DMS153 treated with DMSO at 0.1 percent for 48 hours (cell line): Measurements from ENCODE around the gene RPS6KL1.

Source experiments
- DNase-seq: peaks from one replicate; lab custom pipeline; 2025; ENCODE audit not compliant: unreplicated experiment; lab: John Stamatoyannopoulos, UW

The RPS6KL1 gene, protein sequence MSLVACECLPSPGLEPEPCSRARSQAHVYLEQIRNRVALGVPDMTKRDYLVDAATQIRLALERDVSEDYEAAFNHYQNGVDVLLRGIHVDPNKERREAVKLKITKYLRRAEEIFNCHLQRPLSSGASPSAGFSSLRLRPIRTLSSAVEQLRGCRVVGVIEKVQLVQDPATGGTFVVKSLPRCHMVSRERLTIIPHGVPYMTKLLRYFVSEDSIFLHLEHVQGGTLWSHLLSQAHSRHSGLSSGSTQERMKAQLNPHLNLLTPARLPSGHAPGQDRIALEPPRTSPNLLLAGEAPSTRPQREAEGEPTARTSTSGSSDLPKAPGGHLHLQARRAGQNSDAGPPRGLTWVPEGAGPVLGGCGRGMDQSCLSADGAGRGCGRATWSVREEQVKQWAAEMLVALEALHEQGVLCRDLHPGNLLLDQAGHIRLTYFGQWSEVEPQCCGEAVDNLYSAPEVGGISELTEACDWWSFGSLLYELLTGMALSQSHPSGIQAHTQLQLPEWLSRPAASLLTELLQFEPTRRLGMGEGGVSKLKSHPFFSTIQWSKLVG

DNA sequence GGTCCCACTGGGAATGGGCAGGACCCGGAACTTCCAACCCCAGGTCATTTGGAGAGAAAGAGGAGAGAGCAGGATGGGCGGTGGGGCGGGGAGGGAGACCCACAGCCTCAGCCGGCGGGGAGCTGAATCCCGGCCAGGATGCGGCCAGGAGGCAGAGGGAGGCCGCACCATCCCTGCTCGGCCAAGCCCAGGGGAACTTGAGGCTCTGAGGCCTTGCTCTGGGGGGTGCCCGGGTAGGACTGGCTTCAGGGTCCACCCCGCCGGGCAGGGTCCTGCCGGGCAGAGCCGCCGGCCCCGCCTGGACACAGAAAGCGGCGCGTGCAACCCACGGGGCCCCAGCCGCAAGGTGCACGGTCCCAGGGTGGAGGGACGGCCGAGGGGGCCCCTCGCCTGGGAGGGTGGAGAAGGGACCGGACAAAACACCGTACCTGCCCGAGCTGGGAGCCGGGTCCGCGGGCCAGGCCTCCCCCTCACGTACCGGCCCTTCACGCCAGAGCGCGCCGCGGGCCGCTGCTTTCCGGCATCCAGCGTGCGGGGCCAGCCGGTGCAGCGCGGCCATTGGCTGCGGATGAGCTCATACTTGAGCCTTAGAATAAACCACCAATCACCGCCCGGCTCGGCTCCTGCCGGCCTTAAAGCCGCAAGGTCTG lies at the start of gene RPS6KL1:
Gene RPS6KL1 (minus strand): TSS at position 509 of the 650 bp plus-strand sequence. CDS start 1,719 bp downstream, outside the sequence.
- DNase-seq: peak; percentile 43

DNA sequence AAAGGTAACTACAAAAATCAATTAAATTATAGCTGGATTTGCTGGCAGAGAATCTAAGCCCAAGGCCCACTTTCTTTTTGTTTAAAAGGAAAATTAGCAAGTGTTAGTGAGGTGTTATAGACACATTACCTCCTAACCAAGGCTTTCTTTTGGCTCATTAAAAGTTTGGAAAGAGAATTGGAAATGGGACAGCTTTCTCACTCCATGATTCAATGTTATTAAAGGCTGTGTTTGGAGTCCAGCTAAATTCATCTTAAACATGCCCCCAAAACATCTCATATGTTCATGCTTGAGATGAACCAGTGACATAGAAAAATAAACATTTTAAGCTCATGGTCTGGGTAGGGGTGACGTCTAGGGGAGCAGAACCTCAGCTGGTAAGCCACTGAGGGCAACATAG lies 45.8 kb upstream of the RPS6KL1 start:
- DNase-seq: no peak

DNA sequence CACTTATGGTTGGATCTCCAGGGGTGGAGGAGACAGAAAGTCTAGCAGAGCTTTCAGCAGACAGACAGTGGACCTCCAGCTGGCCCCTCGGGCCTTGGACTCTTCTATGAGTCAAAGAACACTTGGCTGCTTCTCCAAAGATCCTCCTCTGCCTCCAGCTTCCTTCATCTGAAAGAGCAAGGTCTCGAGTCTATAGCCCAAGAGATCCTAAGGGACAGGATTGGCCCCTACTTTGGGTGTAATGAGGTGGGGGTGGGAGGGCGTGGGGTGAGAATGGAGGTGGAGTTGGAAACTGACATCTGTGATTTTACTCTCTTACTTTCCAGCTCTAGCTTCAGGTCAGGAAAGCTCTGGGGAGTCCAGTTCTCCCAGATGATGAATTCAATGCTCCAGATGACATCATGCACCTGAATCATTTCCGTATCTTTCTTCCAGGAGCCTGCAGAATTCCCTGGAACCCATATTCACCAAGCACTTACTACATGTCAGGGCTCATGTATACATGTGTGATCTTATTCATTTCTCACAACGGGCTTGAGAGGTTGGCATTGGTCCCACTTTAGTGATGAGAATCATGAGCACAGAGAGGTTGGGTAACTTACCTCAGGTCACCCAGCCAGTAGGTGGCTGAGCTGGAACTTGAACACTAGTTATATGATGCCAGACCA lies 42.6 kb upstream of the RPS6KL1 start:
- DNase-seq: no peak

DNA sequence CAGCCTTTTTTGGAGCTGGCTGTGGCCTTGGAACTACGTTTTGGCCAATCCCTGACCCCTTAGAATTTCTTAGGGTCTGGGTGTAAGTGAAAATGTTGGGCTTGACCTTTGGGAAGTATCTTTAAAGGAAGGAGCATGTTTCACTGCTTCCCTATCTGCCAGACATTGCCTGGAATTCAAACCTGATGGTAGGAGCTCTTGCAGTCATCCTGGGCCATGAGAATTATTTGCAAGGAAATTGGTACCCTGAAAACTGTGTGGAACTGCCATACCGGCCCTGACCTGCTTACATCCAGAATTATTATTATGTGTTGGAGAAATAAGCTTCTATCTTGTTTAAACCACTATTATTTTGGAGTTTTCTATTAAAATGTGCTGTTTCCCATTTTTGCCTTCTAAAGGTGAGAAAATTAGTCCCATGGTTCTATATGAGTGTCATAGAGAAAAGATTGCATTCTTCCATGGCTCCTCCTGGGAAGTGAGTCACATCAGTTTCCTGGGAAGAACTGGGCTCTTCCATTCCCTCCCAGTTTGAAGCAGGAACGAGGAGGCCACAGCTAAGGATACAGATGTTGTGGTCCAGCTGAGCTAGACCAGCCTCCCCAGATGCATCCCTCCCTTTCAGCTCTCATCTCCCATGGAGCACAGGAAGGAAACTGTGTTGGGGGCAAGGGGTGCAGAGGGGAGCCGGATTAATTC lies 41.9 kb upstream of the RPS6KL1 start:
- no peak for DNase-seq

DNA sequence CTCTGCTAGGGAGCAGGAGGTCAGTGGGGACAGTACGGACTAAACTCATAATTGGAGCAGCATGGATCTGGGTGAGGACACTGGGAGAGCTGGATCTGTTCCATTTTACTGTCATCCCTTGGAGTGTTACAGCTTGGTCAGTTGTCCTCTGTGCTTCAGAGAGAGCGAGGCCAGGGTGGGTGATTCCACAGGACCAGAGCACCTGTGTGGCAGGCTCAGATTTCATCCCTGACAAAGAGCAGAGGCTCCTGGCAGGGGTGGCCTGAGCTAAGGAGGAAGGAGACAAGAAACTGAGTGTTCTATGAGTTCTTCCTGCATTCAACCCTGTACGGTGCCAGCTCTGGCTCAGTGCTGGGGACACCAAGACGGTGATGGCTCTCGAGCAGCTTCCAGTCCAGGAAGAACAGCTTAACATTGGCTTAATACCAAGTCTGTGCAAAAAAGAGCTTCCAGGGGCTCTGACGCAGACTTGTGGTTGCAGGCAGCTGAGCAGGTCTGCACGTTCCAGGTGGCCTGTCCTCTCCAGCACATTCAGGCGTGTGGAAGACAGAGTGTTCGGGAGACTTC lies 40.7 kb upstream of the RPS6KL1 start:
- no peak for DNase-seq

DNA sequence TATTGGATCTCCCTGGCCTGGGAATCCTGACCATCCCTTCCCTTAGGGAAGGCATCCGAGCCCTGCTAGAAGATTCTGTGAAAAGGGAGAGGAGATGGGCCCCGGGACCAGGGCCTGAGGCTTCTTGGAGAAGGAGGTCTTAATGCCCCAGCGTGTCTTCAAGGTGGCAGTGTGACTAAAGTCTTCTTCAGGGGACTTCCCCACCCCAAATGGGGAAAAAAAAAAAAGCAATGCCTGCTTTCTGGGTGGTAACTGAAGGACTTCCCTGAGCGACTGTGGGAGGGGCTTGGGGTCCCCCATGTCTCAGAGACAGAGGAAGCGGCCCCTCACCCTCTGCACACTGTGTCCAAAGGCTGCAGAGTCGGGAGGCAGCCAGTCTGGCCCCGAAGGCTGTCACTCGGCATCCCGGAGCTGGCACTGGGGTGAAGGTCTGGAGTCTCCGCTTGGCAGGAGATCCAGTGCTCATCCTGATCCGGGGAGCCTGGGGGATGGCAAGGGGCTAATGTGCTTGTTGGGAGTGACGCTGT lies 40.2 kb upstream of the RPS6KL1 start:
- no peak for DNase-seq

DNA sequence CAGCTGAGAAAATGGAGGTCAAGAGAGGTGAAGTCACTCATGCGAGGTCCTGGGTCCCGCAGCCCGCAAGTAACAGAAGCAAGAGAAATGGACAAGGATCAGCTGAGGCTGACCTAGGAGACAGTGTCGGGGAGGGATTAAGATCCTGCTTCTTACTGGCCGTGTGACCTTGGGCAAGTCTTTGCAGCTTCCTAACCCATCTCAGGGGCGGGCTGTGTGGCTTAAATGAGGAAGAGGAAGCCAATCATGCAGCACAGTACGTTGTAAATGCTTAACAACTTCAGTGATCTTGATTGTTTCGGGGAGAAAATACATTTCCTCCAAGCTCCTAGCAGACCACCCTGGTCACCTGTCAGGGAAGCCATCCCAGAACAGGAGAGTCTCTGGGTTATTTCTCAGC lies 39.4 kb upstream of the RPS6KL1 start:
- no peak for DNase-seq

DNA sequence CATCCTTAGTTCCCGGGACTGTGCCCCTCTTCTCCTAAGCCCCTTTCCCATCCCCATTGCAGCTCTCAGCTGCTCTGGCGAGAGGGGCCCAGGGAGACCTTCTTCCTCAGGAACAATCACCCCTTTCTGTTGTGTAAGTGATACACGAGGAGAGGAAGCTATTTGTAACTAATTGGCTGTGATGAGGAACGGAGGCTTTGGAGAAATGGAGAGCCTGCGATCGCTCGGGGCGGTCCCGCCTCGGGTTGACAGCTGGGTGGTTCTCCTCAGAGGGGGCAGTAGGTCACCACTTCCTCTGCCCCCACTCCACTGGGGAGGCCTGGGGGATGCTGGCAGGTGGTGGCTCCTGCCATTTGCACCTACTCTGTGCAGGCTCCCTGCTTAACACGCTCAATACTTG lies 39.0 kb upstream of the RPS6KL1 start:
- no peak for DNase-seq

DNA sequence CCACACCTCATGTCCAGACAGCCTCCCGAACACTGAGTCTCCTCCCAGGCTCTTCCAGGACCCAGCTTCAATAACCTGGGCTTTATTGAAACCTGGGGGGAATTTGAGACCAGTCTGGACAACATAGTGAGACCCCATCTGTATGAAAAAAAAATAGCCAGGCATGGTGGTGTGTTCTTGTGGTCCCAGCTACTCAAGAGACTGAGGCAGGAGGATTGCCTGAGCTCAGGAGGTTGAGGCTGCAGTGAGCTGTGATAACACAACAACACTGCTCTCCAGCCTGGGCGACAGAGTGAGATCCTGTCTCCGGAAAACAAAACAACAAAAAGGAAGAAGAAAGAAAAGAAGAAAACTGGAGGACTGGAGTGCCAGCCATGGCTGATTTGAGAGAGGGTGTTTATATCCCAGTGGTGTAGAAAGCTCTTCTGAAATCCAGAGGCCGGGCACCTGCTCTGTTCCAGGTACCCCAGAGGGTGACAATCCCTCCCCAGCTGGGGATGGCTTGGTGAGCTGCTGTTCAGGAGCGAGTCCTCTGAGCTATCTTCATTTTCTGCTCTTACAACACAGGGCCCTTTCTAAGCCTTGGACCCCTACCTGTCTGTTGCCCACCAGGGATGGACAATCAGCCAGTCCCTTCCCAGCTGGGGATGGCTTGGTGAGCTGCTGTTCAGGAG lies 38.3 kb upstream of the RPS6KL1 start:
- DNase-seq: no peak

DNA sequence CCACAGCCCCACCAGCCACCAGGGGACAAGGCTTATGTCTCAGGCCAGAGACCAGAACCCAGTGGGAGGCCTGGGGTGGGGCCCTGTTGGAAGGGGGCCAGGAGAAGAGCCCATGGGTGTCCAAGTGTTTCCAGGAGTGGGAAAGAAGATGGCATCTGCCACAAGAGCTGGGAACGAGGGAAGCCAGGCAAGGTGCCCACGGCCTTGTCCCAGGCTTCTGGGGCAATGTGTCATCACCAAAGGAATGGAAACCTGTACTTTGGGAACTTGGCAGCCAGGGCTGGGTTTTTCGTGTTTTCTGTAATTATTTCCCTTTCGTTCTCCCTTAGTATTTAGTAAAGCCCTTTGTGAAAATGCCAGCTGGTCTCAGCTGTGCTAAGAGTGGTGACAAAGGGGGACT lies 37.7 kb upstream of the RPS6KL1 start:
- DNase-seq: no peak

DNA sequence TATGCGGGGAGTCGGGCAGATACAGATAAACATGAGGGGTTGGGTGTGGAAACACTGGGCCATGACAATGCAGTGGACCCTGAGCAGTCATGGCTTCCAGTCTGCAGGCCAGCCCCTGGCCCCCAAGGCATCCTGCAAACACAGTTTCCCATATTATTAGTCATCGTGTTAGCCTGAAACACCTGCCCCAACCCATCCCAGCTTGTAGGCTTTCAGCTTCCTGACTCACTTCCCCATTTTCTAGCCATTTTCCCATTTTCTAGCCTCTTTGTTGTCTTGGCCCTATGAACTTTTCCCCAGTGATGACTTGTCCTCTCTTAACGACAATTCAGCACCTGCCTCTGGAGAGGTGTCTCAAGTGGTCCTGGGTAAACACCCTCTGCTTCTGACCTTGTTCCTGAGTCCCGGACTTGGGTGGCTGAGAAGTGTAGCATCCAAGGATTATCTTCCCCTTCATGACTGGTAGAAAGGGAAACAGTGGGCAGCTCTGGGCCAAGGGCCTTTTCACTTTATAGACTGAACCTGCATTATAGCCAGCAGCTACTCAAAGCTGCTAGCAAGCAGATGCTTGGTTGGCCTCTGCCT lies 36.6 kb upstream of the RPS6KL1 start:
- no peak for DNase-seq

DNA sequence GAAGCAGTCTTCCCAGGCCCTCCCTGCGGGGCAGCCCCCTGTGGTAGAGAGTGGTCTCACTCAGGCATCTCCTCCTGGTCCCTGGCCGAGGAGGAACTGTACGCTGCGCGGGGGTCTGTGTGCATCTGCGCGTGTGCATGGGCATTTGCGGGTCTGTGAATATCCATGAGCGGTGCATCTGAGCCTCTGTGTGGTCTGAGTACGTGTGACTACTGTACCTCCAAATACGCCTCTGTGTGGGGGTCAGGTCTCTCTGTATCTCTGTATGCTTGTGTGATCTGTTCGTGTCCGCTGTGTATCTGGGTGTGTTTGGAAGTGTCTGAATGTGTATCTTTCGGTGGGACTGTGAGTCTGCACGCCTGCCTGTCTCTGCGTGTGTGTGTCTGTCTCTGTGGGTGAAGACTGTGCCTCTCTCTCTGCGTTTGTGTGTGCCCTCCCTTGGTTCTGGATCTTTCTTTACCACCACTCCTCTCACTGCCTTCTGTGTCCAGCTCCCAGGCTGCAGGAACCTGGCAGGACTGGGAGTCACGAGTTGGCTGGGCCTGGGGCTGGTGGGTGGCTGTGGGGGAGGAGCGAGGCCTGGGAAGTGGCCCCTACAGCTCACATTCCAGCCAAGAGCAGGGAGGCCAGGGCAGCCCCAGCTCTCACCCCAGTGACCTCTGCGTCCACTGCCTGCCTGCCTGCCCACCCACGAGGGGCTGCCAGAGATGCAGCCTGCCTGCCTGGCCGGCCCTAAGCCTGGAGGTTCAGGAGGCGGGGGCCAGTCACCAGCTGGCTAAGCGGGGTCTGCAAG lies 33.4 kb upstream of the RPS6KL1 start:
- DNase-seq: no peak

DNA sequence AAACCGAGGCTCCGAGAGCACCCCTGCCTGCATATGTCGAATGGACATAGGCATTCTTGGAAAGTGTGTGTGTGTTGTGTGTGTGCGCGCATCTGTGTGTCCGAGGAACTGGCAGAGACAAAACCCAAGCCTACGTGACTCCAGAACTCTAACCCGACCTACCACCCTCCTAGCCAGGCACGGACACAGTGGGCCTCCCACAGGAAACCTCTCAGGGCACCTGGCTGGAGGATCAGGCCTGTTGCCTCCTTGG lies 32.9 kb upstream of the RPS6KL1 start:
- DNase-seq: no peak

DNA sequence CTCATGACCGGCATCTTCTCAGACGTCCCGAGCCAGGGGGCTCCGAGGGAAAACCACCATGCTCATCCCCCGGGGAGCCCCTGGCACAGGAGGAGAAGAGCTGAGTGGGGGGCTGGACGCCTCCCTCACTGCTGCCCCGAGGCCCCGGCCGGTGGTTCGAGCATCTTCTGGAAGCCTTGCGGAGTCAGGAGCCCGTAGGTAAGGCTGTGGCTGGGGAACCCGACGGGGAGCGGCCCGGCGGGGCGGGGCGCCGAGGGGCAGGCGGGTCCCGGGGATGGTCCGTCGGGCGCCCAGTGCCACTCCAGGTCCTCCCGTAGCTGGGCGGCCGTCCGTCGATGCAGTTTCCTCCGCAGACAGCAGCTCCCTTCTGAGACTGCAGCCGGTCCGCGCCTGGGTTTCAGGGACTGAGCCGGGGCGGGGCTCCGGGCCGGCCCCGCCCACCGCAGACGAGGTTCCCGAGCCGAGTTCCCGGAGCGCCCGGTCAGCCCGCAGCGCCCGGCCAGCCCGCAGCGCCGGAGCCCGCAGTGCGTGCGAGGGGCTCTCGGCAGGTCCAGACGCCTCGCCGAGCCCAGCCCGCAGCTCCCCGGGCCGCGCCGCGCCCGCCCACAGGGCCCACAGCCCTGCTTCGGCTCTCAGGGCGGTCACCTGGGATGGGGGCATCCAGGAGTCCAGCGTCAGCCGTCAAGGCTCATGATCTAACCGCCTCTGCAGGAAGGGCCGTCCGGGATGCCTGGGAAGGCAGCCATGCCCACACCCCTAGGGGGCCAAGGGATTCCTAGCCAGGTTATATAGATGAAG lies 32.4 kb upstream of the RPS6KL1 start, which contains the start of gene PGF:
Gene PGF (minus strand): TSS at position 369 of the 798 bp plus-strand sequence. CDS start 355 bp downstream, at position 14.
- no peak for DNase-seq

DNA sequence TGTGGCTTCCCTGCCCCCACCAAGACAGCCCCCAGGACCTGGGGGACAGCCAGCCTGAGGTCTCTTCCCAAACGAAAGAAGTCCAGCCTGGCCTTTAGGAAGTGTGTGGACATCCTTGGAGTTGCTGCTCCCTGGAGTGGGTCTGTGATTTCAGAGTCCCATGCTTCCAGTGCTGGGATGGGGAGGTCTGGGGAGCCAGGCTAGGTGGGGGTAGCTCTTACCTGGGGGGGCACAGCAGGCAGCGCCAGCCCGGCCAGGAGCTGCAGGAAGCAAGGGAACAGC lies 31.8 kb upstream of the RPS6KL1 start:
- DNase-seq: no peak

DNA sequence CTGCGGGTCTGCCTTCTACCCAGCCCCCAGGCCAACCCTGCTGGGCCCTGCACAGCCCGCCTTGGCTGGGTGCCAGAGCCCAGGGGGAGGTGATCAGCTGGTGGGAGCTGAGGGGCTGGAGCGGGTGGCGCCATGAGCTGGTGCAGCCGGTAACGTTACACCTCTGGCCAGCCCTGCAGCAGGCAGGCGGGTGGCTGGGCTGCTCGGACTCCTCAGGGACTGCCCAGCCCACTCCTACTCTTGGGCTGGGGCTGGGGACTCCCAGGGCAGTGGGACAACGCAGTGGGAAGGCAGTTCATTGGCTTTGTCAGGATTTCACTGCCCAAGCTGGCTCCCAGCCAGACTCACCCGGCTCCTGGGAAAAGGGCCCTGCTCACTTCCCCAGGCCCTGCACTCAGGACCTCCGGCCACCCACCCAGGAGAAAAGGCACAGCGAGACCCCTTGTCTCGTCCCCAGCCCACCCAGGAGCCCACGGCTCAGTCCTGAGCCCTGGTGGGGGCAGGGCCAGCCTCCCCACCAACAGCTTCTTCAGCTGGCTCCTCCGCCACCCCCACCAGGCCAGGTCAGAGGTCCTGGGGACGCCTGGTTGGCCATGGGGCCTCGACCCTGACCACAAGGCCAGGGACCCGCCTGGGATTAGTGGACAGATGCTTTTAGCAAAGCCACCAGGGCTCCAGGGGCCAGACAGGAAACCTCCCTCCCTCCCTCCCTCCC lies 31.3 kb upstream of the RPS6KL1 start:
- DNase-seq: no peak

DNA sequence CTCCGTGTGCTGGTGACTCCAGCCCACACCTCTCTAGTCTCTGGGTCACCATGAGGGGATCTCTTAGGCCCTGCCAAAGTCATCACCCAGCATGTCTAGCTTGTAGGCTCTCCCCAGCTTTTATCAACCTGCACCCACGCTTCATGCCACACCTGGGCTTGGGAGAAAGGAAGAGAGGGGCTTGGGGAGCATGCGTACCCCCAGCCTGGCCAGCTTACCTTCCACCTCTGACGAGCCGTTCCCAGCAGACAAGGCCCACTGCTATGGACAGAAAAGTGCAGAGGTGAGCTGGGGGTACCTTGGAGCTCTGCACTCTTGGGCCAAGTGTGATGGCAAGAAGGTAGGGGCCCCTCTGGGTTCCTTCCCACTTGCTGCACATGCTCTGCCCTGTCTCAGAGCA lies 30.6 kb upstream of the RPS6KL1 start:
- no peak for DNase-seq
